ENCODE results near the gene MAP3K4.

MAP3K4 gene

DNA sequence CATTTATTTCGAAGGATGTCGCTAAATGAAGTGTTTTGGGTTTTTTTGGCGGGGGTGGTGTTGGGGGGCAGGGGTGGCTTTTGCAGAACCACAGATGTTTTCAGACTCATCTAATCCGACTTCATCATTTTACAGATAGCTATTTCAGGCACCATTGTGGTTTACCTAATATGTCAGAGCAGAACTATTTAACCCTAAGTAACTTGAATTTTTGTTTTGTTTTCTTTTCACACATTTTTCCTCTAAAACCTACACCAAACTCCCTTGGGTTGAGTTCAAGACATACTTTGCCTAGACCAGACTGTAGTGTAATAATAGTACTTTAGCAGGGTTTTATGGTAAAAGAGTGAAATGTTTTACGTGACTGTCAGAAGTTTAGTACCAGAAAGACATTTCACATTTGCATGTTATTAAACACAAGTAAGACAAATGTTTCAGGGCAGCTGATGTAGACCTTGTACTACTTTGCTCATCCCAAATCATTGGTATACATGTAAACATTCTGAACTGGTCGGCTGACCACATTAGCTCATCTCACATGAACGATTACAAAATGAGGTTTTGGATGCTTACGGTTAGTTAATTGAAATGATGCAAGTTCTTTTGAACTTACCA is 37.7 kb downstream of the MAP3K4 start:
- no peak overlapping the region for H3K4me3 ChIP-seq (ENCODE audit: low read length)
- no peak for TF ChIP-seq ZNF274 (IDR thresholded peaks at IDR 0.05; ENCODE audit: low read depth, low read length)

DNA sequence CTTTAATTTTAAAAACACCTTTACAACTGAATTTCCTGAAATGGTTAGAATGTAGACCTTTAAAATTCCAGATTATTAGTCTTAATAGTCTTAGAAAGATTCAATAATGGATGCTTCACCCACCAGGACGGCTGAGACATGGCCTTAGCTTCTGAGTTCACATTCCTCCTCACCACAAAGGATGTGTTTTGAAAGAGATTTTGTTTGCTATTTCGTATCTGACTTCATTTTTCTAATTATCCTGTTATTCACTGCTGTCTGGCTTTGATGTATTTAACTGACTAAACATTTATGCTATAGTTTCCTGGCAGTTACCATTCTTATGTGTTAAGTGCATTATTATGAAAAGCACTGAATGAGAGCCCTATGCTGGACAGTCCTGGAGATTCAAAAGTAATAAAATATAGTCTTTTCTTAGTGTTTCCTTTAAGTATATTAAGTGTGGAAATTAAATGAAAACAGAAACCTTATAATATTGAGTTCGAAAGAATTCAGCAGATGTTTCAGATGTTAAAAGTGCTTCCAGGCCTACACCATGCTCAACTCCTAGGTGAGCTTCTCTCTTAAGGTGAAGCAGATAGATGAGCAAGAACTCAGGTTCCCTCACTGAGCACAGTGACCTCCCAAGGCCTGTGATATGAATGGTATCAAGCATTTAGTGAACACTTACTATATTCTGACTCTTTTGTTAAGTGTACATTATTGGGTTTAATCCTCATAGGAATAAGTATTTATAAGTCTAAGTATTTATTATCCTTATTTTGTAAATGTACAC is 40.3 kb downstream of the MAP3K4 start:
- H3K4me3 ChIP-seq (ENCODE audit: low read length) = no peak overlapping the region
- TF ChIP-seq ZNF274 (IDR thresholded peaks at IDR 0.05; ENCODE audit: low read depth, low read length) = no peak

DNA sequence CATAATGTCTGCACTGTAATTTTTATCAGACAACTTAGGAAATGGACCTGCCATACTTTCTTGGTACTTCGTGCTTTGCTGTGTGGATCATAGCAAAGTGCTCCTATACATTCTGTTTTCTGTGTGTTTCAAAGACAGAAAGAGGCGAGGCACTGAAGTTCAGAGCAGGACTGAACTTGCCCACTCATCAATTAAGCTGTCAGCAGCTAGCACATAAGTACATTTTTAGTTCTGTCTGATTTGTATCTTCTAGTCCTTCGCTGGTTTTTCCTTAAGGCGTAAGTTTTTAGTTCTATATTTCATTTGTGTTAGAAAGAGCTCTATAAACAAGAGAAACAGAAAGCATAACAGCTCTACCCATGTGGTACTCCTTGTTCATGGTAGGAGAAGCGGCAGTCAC is 42.1 kb downstream of the MAP3K4 start:
- no peak overlapping the region for H3K4me3 ChIP-seq (ENCODE audit: low read length)
- TF ChIP-seq ZNF274 (IDR thresholded peaks at IDR 0.05; ENCODE audit: low read depth, low read length) = no peak

DNA sequence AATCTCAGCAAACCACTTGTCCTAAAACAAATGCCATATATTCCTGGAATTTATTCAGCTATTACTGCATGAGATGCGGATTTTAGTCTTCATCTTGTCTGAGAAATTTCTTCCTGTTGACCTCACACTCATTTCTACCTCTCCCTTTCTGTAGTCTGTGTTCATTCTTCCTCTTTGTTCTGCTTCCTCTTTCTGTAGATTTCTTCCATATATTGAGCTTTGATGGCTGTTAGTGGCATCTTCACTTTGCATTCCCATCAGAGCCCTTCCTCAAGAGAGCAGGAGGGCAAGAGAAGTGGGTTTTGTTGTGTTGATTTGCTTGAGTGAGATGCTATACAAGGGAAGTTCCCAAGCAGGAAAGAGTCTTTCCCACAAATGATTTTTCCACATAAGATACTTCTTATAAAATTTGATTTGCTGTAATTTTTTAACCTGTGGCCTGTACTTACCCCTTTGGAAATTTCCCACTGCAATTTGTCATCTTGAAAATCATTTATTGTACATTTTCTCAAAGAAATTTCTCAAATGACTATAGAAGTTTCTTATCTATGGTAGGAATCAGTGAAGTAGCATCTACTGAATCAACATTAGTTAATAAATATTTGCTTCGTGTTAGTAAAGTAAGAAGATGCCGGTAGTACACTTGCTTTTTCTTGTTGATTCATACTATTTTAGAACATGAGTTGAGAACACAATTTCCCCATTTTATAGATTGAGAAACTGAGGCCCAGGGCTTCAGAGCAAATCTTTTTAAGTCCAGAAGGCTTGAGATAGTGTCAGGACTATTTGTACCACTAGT is 43.8 kb downstream of the MAP3K4 start:
- TF ChIP-seq ZNF274 (IDR thresholded peaks at IDR 0.05; ENCODE audit: low read depth, low read length) = no peak
- H3K4me3 ChIP-seq (ENCODE audit: low read length) = no peak overlapping the region

DNA sequence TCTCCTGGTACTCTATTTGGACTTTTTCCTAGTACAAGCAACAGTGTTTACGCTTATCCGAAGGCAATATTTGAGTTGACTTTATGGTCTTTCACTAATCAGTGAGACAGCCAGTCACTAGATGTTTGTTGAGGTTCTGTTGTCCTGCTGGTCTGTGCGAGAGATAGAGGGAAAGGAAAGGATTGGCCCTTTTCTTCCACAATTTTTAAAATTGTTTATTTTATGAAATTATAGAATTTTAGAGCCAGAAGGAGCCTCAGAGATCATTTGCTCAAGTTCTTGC is 44.4 kb downstream of the MAP3K4 start:
- no peak overlapping the region for H3K4me3 ChIP-seq (ENCODE audit: low read length)

DNA sequence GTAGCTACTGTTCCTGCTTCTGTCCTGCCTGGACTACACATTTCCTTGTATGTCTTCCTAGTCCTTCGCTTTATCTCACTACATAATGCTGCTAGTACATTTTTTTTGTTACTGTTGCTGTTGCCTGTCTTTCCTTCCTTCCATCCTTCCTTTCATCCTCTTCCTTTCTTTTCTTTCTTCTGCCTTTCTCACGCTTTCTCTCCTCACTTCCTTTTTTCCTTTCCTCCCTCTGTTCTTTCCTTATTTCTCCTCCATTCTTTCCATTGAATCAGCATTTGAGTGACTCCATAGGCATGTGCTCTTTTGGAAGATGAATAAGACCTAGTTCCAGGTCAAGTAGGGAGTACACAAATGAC is 46.3 kb downstream of the MAP3K4 start:
- H3K4me3 ChIP-seq (ENCODE audit: low read length) = no peak overlapping the region
- no peak for TF ChIP-seq ZNF274 (IDR thresholded peaks at IDR 0.05; ENCODE audit: low read depth, low read length)

More for the DNA sequence above, 44.4 kb downstream of the MAP3K4 start:
- TF ChIP-seq ZNF274 (IDR thresholded peaks at IDR 0.05; ENCODE audit: low read depth, low read length) = no peak

DNA sequence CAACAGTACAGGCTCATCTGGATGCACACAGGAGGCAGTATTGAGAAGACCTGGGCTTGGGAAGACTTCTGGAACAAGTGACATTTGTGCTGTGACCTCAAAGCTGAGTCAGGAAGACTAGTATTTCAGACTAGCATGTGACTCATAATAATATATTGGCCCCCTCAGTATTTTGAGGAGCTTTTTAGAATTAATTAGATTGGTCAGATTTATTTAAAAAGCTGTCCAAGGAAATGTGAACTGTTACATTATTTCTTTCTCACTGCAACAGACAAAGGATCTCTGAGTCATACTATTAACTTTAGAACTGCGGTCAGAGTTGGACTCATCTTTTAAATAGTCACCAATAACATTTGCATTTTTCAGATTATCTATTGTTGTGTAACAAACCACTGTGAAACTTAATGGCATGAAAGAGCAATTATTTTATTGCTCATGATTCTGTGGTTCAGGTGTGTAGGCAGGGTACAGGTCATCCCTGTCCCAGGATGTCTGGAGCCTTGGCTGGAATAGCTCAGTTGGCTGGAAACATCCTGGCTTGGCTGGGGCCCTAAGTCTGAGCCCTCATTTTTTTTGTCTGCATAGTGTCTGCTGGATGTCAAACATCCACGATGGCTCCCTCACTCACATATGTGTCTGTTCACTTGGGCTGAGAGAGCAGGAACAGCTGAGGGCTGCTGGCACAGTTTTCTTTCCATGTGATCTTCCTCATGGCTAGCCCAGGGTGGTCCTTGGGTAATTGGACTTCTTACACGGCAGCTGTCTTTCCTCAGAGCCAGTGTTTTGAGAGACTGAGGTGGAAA is 46.9 kb downstream of the MAP3K4 start:
- TF ChIP-seq ZNF274 (IDR thresholded peaks at IDR 0.05; ENCODE audit: low read depth, low read length) = no peak
- no peak overlapping the region for H3K4me3 ChIP-seq (ENCODE audit: low read length)

DNA sequence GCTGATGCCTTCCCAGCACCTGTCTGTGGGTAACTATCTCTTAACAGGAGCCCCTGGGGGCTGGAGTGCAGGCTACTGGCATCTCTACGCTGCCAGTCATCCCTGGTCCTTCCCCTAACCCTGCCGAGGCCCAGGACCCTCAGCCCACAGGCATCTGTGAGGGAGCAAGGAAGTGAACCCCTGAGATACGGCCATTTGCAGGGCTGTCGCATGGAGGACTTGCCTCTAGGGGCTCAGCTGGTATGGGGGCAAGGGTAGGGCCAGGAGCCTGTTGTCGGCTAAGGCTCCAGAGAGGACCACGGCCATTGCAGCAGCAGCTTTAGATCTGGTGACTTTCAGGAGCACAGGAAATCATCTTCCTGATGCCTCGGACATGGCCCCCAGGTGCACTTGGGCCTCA is 49.7 kb downstream of the MAP3K4 start:
- no peak overlapping the region for H3K4me3 ChIP-seq (ENCODE audit: low read length)
- no peak for TF ChIP-seq ZNF274 (IDR thresholded peaks at IDR 0.05; ENCODE audit: low read depth, low read length)

DNA sequence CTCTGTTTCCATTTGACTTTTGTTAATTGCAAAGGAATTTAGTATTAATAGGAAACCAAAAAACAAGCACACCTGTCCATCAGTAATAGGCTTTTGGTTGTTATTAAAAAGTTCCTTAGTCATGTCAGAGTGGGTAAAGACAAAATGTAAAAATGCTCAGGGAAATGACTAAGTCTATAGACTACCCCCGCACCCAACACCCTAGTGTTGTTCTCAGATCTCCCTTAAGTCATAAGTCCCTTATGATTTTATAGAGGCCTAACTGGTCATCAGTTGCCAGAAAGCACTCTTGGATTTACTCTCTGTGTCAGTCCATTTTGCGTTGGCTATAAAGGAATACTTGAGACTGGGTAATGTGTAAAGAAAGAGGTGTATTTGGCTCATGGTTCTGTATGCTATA is 52.8 kb downstream of the MAP3K4 start:
- TF ChIP-seq ZNF274 (IDR thresholded peaks at IDR 0.05; ENCODE audit: low read depth, low read length) = no peak
- no peak overlapping the region for H3K4me3 ChIP-seq (ENCODE audit: low read length)

DNA sequence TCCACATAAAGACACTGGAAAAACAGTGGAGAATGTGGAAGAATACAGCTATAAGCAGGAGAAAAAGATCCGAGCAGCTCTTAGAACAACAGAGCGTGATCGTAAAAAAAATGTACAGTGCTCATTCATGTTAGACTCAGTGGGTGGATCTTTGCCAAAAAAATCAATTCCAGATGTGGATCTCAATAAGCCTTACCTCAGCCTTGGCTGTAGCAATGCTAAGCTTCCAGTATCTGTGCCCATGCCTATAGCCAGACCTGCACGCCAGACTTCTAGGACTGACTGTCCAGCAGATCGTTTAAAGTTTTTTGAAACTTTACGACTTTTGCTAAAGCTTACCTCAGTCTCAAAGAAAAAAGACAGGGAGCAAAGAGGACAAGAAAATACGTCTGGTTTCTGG is 57.1 kb downstream of the MAP3K4 start:
- no peak overlapping the region for H3K4me3 ChIP-seq (ENCODE audit: low read length)
- TF ChIP-seq ZNF274 (IDR thresholded peaks at IDR 0.05; ENCODE audit: low read depth, low read length) = no peak

DNA sequence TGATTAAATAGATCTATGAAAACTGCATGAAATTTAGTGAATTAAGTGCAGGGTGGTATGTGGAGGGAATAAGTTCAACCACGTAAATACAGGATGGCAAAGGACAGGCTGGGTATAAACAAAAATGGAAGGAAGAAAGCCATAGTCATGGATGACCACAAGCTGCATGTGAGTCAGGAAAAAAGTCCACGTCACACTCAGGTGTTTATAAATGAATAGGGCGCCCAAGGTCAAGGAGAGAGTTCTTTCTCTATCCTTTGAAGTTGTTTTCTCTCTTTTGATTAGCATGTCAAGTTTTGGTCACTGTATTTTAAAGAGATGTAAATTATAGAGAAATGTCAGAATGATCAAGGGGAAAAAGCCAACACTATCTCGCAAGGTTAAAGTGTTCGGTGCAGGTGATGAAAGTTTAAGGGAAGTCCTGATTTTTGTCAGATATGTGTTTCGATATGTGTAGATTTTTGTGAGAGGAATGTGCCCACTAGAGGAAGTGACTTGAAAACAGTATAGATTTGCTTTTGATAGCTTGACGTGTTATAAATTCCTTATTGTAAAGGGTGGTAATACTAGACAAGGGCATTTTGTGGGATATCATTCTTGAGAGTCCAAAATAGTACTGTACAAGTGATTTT is 58.7 kb downstream of the MAP3K4 start:
- no peak overlapping the region for H3K4me3 ChIP-seq (ENCODE audit: low read length)
- no peak for TF ChIP-seq ZNF274 (IDR thresholded peaks at IDR 0.05; ENCODE audit: low read depth, low read length)

DNA sequence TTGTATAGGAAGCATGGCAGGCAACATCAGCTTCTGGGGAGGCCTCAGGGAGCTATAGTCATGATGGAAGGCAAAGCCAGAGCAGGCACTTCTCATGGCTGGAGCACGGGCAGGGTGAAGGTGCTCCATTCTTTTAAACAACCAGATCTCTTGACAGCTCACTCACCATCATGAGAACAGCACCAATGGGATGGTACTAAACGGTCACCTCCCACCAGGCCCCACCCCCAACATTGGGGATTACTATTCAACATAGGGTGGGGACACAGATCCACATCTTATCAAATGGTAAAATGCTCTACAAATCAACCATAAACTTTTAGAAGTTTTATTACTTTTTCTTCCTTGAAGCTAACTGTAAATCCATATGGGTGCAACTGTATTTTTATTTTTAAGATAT is 61.5 kb downstream of the MAP3K4 start:
- no peak for TF ChIP-seq ZNF274 (IDR thresholded peaks at IDR 0.05; ENCODE audit: low read depth, low read length)

DNA sequence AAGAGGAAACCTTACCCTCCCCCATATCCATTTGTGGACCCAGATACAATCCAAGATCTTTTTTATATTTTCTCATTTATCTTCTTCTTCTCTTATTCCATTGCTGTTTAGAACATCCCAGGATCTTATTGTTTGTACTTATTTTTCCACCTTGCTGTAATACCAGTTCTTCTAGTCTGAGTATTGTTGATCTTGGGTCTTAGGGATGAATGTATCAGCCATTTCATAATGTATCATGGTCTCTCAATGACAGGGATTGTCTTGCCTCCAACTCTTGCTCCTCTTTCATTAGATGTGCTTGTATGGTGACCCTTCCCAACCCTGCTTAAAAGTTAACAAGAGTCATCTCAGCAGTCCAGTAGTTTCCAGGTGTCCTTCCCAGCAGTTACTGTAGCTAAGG is 63.3 kb downstream of the MAP3K4 start:
- no peak for TF ChIP-seq ZNF274 (IDR thresholded peaks at IDR 0.05; ENCODE audit: low read depth, low read length)
- H3K4me3 ChIP-seq (ENCODE audit: low read length) = no peak overlapping the region

More for the DNA sequence above, 61.5 kb downstream of the MAP3K4 start:
- no peak overlapping the region for H3K4me3 ChIP-seq (ENCODE audit: low read length)

DNA sequence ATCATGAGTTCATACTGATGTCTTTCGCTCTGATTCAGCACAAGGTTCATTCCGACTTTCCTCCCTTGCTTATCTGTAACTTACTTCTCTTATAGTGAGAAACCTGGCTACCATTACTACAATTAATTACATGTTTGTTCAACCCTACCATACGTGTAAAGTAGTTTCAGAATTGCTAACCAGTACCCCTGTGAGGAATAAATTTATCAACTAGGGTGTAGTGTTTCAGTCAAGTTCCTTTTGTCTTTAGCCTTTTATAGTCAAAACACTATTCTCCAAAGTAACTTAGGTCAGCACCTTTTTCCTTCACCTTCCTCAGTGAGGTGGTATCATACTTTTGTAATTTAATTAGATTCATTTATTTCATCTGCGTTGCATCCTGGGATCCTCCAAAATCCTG is 64.9 kb downstream of the MAP3K4 start:
- no peak for TF ChIP-seq ZNF274 (IDR thresholded peaks at IDR 0.05; ENCODE audit: low read depth, low read length)
- H3K4me3 ChIP-seq (ENCODE audit: low read length) = no peak overlapping the region

Data from GM08714 (cell line).